AG04450 (cell line): ENCODE results near the gene CXXC5. TPM values are rescaled to one million over a fixed set of nuclear protein-coding genes. Genes with fewer than 3 reads are reported as not detected.

Experiments
- CTCF ChIA-PET: fragments of 300-600, 350-600 bp; formaldehyde crosslinking; extraction: SDS; loops from one replicate; lab custom pipeline; 2022; ENCODE audit warnings: antibody characterized with exemption, inconsistent platforms; lab: Charles Lee
- POLR2A ChIA-PET: fragments of 350-600 bp; formaldehyde crosslinking; extraction: SDS; loops from one replicate; lab custom pipeline; 2021; ENCODE audit warnings: antibody characterized with exemption, inconsistent platforms; lab: Yijun Ruan, JAX
- DNase-seq: peaks from one replicate; pipeline ENCODE4 v3.0.0-alpha.2; 2011; ENCODE audit warnings: low read depth, low spot score
- H3K27ac ChIP-seq: one replicate; pipeline ENCODE4 v1.5.1; 2012; ENCODE audit warnings: low read depth, low read length, control low read depth
- H3K27me3 ChIP-seq: one replicate; pipeline ENCODE4 v1.6.0; 2012; ENCODE audit warnings: low read length; ENCODE audit not compliant: control insufficient read depth, insufficient read depth
- H3K4me3 ChIP-seq: 2 replicates; pipeline ENCODE4 v1.5.1; 2011; ENCODE audit warnings: mild to moderate bottlenecking, low read depth, low read length, control low read depth
- H3K9me3 ChIP-seq: 2 replicates; pipeline ENCODE4 v1.5.1; 2012; ENCODE audit warnings: low read length; ENCODE audit not compliant: control insufficient read depth, insufficient read depth
- CTCF ChIP-seq: IDR thresholded peaks from 2 replicates; pipeline ENCODE4 v1.5.1; 2011; ENCODE audit warnings: low read depth, low read length, control low read depth, inconsistent platforms
- polyA plus RNA-seq: library from polyadenylated mRNA; depleted of rRNA; stranded (reverse); fragments of >200 nt; gene quantifications from 2 replicates; pipeline ENCODE4 v1.2.3, GENCODE V29; 2011

The CXXC5 gene
- polyA plus RNA-seq, 1 experiment: 21.5 TPM

- no peak for TF ChIP-seq CTCF
- Histone ChIP-seq H3K27ac (no peak overlapping the region), H3K27me3 (no peaks in the 10 kb centered on the region), H3K9me3 (no peaks in the 10 kb centered on the region; the same call in 1 of the 2 replicates), H3K4me3 (no peak overlapping the region)
- no peak for DNase-seq
- ChIA-PET POLR2A (interaction anchor here (0.7 kb wide), 1 partner anchor 102 kb away, joined by 4 read pairs; no protein-coding TSS in a partner anchor), CTCF (no interaction called here)
Measured at GRCh38 chr5:139685886-139686285, 37.7 kb downstream of the CXXC5 start.

- Histone ChIP-seq H3K9me3 (no peaks in the 10 kb centered on the region; the same call in 1 of the 2 replicates), H3K27ac (no peak overlapping the region), H3K4me3 (no peak overlapping the region), H3K27me3 (no peaks in the 10 kb centered on the region)
- no peak for TF ChIP-seq CTCF
- CTCF ChIA-PET: no interaction called here
- POLR2A ChIA-PET: no interaction called here
- no peak for DNase-seq
Measured at GRCh38 chr5:139686356-139686705, 38.2 kb downstream of the CXXC5 start.

- Histone ChIP-seq H3K4me3 (no peak overlapping the region), H3K27me3 (no peaks in the 10 kb centered on the region), H3K9me3 (no peaks in the 10 kb centered on the region; the same call in 1 of the 2 replicates), H3K27ac (no peak overlapping the region)
- TF ChIP-seq CTCF: no peak
- DNase-seq: no peak
- POLR2A ChIA-PET: no interaction called here
- CTCF ChIA-PET: interaction anchor here (5.0 kb wide), 1 partner anchor 52 kb away, joined by 52 read pairs; no protein-coding TSS in a partner anchor
Measured at GRCh38 chr5:139686706-139687441, 38.7 kb downstream of the CXXC5 start.

- Histone ChIP-seq H3K9me3 (no peaks in the 10 kb centered on the region; the same call in 1 of the 2 replicates), H3K27me3 (no peaks in the 10 kb centered on the region), H3K4me3 (no peak overlapping the region), H3K27ac (no peak overlapping the region)
- POLR2A ChIA-PET: no interaction called here
- no peak for TF ChIP-seq CTCF
- CTCF ChIA-PET: interaction anchor here (5.0 kb wide), 1 partner anchor 53 kb away, joined by 52 read pairs; no protein-coding TSS in a partner anchor
- no peak for DNase-seq
Measured at GRCh38 chr5:139687656-139688055, 39.5 kb downstream of the CXXC5 start.

GRCh38 chr5:139688088-139688702 is 40.0 kb downstream of the CXXC5 start:
- no peak overlapping the region for H3K4me3 ChIP-seq
- POLR2A ChIA-PET: no interaction called here
- CTCF ChIA-PET: interaction anchor here (5.0 kb wide), 1 partner anchor 53 kb away, joined by 52 read pairs; no protein-coding TSS in a partner anchor
- no peak for DNase-seq
- no peak for TF ChIP-seq CTCF
- H3K27me3 ChIP-seq: no peaks in the 10 kb centered on the region
- no peaks in the 10 kb centered on the region; the same call in 1 of the 2 replicates for H3K9me3 ChIP-seq
- H3K27ac ChIP-seq: no peak overlapping the region
